Gastrocnemius medialis (tissue), 4 donors: ENCODE data around the gene TMEM218.

Source experiments
- CTCF ChIP-seq, 5 experiments: fragments of 450-650 bp in 3 of 5; fragments of 200-600 bp in 2 of 5; sonication (generic) in 2 of 5; IDR thresholded peaks in 4 of 5; conservative IDR thresholded peaks in 1 of 5; 1 replicate in 4 of 5; 2 replicates in 1 of 5; pipeline ENCODE4 v1.5.1; 2016 to 2019; ENCODE audit warnings: antibody characterized with exemption in 5 of 5, mild to moderate bottlenecking in 3 of 5, moderate library complexity in 3 of 5
- POLR2A ChIP-seq, 2 donors: fragments of 450-650 bp; IDR thresholded peaks; one replicate each; pipeline ENCODE4 v1.6.1; 2017; ENCODE audit warnings: antibody characterized with exemption in 2 of 2, mild to moderate bottlenecking in 2 of 2, moderate library complexity in 2 of 2

GRCh38 chr11:125155100-125155444, 43.6 kb upstream of the TMEM218 start:
- TF ChIP-seq CTCF (IDR thresholded peaks at IDR 0.05 in 4 of 5, conservative IDR thresholded peaks at IDR 0.05 in 1 of 5) (no peak), POLR2A (IDR thresholded peaks at IDR 0.05) (no peak)
